Amygdala (tissue), 56 donors: Measurements from ENCODE around the gene C1QTNF12.

Experiments
- DNase-seq, 56 donors: peaks; one replicate each; lab custom pipeline; 2025; lab: John Stamatoyannopoulos, UW

The C1QTNF12 gene

GRCh38 chr1:1216770-1217620 lies 29.5 kb downstream of the C1QTNF12 start:
- DNase-seq, result no peak

- DNase-seq, result no peak
Measured at GRCh38 chr1:1215881-1216605, 30.5 kb downstream of the C1QTNF12 start.

GRCh38 chr1:1215080-1215676 lies 31.3 kb downstream of the C1QTNF12 start:
- no peak for DNase-seq

GRCh38 chr1:1213345-1214265 lies 32.9 kb downstream of the C1QTNF12 start, which contains the start of gene TNFRSF4:
TSS of gene TNFRSF4 (minus strand) at chr1:1214153. CDS start at chr1:1214127, 26 bp downstream.
- DNase-seq, result no peak

GRCh38 chr1:1212780-1213344 lies 33.7 kb downstream of the C1QTNF12 start:
- no peak for DNase-seq

- DNase-seq, result no peak
Measured at GRCh38 chr1:1211541-1212441, 34.7 kb downstream of the C1QTNF12 start.

- no peak for DNase-seq
Measured at GRCh38 chr1:1210726-1211540, 35.6 kb downstream of the C1QTNF12 start.

GRCh38 chr1:1208713-1209433 lies 37.6 kb downstream of the C1QTNF12 start:
- no peak for DNase-seq

- DNase-seq, result no peak
Measured at GRCh38 chr1:1207571-1207892, 39.0 kb downstream of the C1QTNF12 start.

GRCh38 chr1:1206966-1207531 lies 39.5 kb downstream of the C1QTNF12 start:
- DNase-seq, result no peak

- no peak for DNase-seq
Measured at GRCh38 chr1:1206376-1206965, 40.1 kb downstream of the C1QTNF12 start, which contains the start of gene TNFRSF18. TSS of gene TNFRSF18 (minus strand) at chr1:1206592. CDS start at chr1:1206571, 21 bp downstream.

- no peak for DNase-seq
Measured at GRCh38 chr1:1205769-1206375, 40.6 kb downstream of the C1QTNF12 start.

- DNase-seq, result no peak
Measured at GRCh38 chr1:1204998-1205768, 41.3 kb downstream of the C1QTNF12 start.

GRCh38 chr1:1204425-1204920 lies 42.0 kb downstream of the C1QTNF12 start:
- no peak for DNase-seq
